GM19328 (cell line): ENCODE measurements around the gene GEMIN2.
A peak's percentile ranks its signal among the peaks of the same experiment; 100 is the strongest.
"Not testable (repeated sequence)": the region's sequence is repeated elsewhere in the genome, so short reads cannot be mapped to it uniquely, and the experiment has no call there.

Source experiments
- ATAC-seq: cut with Tn5 transposase; IDR thresholded peaks from one replicate; pipeline ENCODE4 v1.9.1; 2021; ENCODE audit warnings: mild to moderate bottlenecking, moderate library complexity; ENCODE audit not compliant: unreplicated experiment

The GEMIN2 gene

GRCh38 chr14:39114073-39114838 is at the start of gene GEMIN2:
TSS of gene GEMIN2 (plus strand) at chr14:39114323. CDS start at chr14:39114339, 16 bp downstream.
- ATAC-seq = peak; percentile 87

- not testable (repeated sequence) for ATAC-seq
These were observed 44.8 kb upstream of the GEMIN2 start for GRCh38 chr14:39069169-39069805.

DNA sequence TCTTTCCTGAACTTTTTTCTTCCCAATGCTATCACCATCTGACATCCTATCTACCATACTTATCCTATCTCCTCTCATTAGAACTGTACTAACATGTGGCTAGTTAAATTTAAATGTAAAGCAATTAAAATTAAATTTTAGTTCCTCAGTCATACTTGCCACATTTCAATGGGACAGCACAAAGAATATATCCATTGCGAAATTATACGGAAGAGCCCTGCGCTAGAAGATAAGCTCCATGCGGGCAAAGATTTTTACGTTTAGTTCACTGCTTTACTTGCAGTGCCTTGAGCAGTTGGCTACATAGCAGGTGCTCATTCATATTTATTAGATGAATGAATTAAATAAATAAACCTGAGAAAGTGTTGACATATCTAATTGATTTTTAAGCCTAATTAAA is 44.2 kb upstream of the GEMIN2 start:
- no peak for ATAC-seq

GRCh38 chr14:39071096-39071495 is 43.0 kb upstream of the GEMIN2 start:
- no peak for ATAC-seq

DNA sequence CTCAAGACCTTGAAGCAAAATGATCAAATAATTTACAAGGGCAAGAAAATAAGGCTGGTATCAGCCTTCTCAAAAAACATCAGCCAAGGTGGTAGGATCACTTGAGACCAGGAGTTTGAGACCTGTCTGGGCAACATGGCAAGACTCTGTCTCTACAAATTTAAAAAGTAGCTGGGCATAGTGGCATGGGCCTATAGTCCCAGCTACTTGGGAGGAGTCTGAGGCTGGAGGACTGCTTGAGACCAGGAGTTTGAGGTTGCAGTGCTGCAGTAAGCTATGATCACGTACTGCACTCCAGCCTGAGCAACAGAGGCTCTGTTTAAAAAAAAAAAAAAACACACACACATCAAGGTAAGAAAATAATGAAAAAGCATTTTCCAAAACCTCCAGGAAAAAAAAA is 33.2 kb upstream of the GEMIN2 start:
- no peak for ATAC-seq

GRCh38 chr14:39083127-39083526 is 31.0 kb upstream of the GEMIN2 start:
- ATAC-seq = no peak

DNA sequence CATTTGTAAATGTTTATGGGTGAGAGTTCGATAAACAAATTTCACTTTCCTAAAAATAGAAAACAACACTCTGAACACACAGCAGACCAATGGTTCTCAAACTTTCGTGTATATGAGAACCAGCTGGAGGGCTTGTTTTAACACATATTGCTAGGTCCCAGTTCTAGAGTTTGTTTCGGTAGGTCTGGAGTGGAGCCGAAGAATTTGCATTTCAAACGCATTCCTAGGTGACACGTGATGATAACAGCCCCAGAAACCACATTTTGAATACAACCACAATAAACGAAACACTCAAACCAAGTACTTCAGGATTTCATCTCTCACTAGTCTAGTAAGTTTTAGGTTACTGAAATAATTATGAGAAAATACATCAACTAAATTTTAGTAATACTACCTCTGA is 28.2 kb upstream of the GEMIN2 start:
- ATAC-seq = no peak

GRCh38 chr14:39087493-39087892 is 26.6 kb upstream of the GEMIN2 start:
- ATAC-seq = no peak

DNA sequence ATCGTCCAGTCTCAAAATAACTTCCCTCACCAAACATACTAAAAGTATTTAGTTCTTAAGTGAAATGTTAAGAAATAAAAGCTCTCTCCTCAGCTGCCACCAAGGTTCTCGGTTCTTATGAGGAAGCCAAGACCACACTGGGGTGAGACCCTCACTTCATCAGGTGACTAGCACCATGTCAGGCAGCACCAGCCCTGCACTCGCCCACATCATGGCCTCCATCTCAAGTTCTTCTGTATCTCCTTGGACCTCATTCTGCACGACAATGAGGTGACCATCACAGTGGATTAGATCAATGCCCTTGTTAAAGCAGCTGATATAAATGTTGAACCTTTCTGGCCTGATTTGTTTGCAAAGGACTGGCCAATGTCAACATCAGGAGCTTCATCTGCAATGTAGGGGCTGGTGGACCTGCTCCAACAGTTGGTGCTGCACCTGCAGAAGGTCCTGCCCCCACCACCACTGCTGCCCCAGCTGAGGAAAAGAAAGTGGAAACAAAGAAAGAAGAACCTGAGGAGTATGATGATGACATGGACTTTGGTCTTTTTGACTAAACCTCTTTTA is 23.5 kb upstream of the GEMIN2 start:
- no peak for ATAC-seq

DNA sequence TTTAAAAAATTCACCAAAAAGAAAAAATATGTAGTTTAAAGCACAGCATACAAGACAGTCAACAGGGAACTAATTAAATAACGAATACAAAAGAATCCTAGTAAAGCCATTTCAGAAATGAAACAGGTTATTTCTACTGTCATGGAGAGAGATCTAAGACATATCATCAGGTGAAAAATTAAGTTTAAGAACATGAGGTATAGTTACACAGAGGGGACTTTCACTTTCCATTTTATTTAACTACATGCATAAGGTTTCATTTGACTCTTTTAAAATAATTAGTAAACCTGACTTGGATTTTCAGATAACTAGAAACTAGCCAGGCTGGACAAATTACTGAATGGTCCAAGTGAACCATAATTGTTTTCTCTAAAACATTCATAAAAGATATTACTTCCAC is 22.4 kb upstream of the GEMIN2 start:
- no peak for ATAC-seq

DNA sequence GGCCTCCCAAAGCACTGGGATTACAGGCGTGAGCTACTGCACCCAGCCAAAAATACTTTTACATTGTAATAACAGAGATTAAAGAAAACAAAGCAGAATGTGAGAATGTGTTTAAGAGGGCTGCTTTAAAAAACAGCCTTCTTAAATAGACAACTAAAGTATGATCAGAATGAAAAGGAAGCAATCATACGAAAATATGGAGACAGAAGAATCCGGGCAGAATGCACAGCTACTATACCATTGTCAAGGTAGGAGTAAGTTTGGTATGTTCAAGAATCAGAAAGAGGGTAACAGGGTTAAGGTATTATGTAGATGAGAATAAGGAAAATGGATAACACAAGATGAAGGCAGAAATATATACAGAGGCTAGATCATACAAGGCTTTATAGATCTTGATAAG is 19.6 kb upstream of the GEMIN2 start:
- ATAC-seq = no peak

DNA sequence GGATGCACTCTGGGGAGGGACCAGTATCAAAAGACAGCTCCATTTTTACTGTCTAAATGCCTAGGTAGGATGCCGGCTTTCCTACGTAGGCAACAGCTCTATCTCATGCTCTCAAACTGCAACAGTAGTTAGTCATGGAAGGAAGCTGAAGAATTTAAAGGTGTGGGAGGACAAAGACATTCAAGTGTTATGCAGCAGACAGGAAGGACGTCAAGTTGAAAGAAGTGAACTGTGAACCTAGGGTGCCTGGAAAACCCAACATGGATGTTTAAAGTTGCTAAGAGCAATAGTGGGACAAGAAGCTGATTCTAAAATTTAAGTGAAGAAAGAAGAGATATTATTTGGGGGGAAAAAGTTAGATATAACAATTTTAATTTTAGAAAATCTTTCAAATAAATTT is 17.0 kb upstream of the GEMIN2 start:
- ATAC-seq = no peak

DNA sequence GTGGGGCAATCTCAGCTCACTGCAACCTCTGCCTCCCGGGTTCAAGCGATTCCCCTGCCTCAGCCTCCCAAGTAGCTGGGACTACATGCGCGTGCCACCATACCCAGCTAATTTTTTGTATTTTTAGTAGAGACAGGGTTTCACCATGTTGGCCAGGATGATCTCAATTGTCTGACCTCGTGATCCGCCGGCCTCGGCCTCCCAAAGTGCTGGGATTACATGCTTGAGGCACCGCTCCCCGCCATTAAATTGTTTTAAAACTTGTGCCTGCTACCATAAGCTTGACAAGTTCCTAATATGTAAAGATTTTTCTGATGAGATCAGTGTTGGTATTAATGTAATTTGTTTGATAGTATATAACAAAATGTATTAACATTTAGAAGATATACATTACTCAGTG is 14.9 kb upstream of the GEMIN2 start:
- not testable (repeated sequence) for ATAC-seq

DNA sequence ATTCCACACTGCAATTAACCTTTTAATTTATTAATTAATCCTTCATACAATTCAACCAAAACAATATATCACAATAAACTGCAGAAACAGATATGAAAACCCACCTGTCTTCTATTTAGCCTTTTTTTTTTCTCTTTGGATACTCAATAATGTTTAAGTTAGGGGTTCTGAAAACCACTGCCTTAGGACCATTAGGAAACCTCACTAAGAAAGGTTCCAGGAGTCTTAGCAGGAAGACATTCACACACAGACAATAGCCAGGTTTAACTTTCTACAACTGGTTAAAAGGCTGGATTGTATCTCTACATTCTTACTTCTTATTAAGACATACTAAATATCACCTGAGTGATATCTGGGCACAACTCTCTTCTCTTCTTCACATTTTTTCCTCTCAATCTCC is 14.4 kb upstream of the GEMIN2 start:
- ATAC-seq = no peak

- no peak for ATAC-seq
These were observed 11.7 kb upstream of the GEMIN2 start for GRCh38 chr14:39102265-39102968.

DNA sequence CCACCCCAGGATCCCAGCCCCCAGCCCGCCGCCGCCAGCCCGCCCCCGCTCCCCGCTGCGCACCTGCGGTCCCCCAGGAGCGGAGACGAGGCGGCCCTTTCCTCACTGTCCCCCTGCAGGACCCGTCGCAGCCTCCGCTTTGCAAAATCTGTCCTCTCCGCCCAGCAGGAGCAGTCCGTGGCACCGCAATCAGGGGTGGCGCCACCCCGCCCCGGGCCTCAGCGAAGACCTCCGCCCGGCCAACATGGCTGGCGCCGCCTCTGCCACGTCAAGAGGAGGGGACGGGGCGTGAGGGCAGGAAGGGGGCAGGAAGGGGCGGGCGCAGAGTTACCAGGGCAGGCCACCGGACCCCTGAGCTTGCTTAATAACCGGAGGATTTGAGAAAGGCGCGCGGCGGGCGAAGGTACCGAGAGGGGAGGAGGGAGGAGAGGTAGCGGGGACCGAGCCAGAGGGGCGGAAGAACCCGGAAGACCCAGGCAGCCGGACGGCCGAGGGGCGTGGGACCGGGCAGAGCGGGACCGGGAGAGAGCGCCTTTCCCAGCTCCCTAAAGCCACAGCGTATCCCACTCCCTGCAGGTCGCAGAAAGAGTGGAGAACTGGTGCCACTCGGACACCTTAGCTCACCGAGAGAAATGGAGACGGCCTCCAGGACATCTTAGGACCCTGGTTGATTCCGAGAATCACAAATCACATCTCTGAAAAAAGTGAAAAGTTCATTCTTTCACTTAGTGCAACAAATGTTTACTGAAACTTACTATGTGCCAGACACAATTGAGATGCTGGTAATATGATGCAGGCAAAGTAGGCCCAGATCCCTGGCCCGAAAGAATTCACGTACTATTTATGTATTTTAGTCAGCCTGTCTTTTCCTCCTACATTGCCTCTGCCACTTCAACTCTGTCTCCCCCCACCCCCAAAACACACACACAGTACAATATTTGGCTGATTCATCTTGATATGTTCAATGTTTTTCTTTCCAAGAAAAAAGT is 10.9 kb upstream of the GEMIN2 start, which contains the start of gene SEC23A:
Gene SEC23A (minus strand): TSS at position 267 of the 989 bp plus-strand sequence. CDS start 7,117 bp downstream, outside the sequence.
- peak; percentile 92 for ATAC-seq

GRCh38 chr14:39104078-39104801 is 9.9 kb upstream of the GEMIN2 start:
- not testable (repeated sequence) for ATAC-seq

DNA sequence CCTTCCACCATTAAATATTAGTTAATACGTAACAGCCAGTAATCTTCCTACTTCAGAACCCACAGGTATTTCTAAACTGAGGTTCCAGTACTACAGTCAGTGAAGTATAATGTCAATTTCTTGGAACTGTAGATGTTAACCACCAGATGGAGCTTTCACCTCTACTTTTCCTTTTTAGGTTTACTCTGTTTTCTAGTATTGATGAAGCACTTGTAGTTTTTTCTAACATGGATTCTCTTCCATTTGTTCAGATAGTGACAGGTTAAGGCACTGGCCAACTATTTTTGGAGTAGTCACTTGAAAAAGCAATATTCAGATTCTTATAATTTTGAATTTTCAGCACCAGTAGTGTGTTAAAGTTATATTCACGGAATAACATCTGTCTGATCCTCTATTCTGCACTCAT is 6.5 kb upstream of the GEMIN2 start:
- no peak for ATAC-seq

DNA sequence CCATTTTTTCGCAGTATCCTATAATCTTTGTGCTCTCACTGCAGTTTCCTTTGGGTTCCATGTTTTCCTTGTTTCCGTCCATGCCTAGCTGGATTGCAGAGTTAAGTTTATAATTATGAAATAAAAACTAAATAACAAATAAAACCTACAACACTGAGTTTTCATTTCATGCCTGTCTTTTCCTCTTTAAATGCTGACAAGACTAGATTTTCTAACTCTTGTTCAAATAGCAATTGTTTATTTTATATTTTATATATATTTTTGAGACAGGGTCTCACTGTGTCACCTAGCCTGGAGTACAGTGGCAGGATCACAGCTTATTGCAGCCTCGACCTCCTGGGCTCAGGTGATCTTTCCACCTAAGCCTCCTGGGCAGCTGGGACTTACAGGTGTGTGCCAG is 5.3 kb upstream of the GEMIN2 start:
- ATAC-seq = no peak
